ENCODE data around the gene SLC25A6. TPM values are rescaled to one million over a fixed set of nuclear protein-coding genes. Genes with fewer than 3 reads are reported as not detected.
A peak's percentile ranks its signal among the peaks of the same experiment; 100 is the strongest.

SLC25A6 gene
- total and polyA plus RNA-seq, 9 of the 15 experiments (the other 6 are each of a cell fraction or from before 2014, with no cell fraction given), result 24.6 to 330 (median 129) TPM

DNA sequence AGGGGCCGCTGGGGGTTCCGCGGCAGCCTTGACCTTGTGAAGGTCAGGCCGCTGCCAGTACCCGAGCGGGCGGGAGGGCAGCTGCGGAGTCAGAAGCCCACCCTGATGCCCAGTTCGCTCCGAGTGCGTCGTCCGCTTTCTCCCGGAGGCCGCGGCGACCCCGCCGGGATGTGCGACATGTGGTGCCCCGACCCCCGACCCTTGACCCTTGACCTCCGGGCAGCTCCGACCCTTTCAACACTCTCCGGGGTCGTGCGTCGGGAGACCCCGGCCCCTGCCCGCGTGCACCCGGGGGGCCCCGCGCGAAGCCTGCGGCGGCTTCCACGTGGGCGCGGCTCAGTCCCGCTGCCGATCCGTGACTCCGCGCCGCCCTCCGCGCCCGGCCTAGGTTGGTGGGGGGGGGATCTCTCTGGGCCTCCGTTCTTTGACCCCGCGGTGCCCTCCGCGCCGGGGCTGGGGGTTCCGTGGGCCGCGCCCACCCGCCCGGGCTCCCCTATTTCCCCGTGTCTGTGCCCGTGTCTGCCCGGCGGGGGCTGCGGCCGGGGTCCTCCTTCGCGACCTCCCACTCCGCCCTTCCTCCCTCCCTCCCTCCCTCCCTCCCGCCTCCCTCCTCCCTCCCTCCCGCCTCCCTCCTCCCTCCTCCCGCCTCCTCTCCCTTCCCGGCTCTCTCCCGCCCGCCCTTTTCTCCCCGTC, 609 bp upstream of the SLC25A6 start (continued):
- no peak for TF ChIP-seq SMARCC2 (IDR thresholded peaks at IDR 0.05; ENCODE audit: low read depth)
- TF ChIP-seq SOX6 (IDR thresholded peaks at IDR 0.05), result peak; percentile 33; the same call in 1 of the 2 replicates
- no peak for TF ChIP-seq ZNF551 (CRISPR knock-in tag; IDR thresholded peaks at IDR 0.05)
- peak; percentile 85 for TF ChIP-seq KLF6 (CRISPR knock-in tag; IDR thresholded peaks at IDR 0.05; ENCODE audit: borderline replicate concordance)

GRCh38 chrX:1391370-1391706, 575 bp downstream of the SLC25A6 start:
- H3K4me2 ChIP-seq (ENCODE audit: insufficient read depth, low read length), result peak overlapping the region; percentile 97
- H3K27me3 ChIP-seq (ENCODE audit: control insufficient read depth in 2 of 2, insufficient read depth in 2 of 2, low read length in 2 of 2), result no peaks in the 10 kb centered on the region
- ChIA-PET CTCF (ENCODE audit: low intra/inter-chr PET ratio) (no interaction called here), POLR2A (no interaction called here)
- FAIRE-seq, result peak; percentile 65
- peaks cover 51% of the 10 kb centered on the region; the same call in 2 of the 3 replicates for H3K36me3 ChIP-seq (ENCODE audit: control insufficient read depth, insufficient read depth, low read length)
- BruUV-seq (replicated peaks), result no TSS peak
- DNase-seq (ENCODE audit: extremely low read depth in 1 of 4, low spot score in 3 of 4), result peak; percentile 77 to 89 (median 84)
- no peaks in the 10 kb centered on the region for H3K9me3 ChIP-seq (replicated peaks; ENCODE audit: control insufficient read depth, insufficient read depth, low read depth, low read length)
- H3K79me2 ChIP-seq (ENCODE audit: control insufficient read depth, insufficient read depth, low read length), result peaks cover 63% of the 10 kb centered on the region
- no peak; the same call in 2 of the 3 replicates for ATAC-seq
- H3K9ac ChIP-seq (ENCODE audit: insufficient read depth in 1 of 2, low read depth in 2 of 2, low read length in 2 of 2), result peak overlapping the region; percentile 98 to 100
- 2% methylated on average over 15 of the region's 19 CpGs for WGBS (ENCODE audit: insufficient coverage, low coverage, missing lambda C conversion rate)
- H2AFZ ChIP-seq (ENCODE audit: low read depth, low read length), result no peak overlapping the region
- peak overlapping the region; percentile 86 for H3K4me3 ChIP-seq
- peaks cover 8% of the 10 kb centered on the region for H3K9me1 ChIP-seq (ENCODE audit: control insufficient read depth, insufficient read depth, low read length)
- peak overlapping the region; percentile 97 for H3K27ac ChIP-seq (ENCODE audit: extremely low read depth, low read depth, low read length)
- H4K20me1 ChIP-seq (replicated peaks; ENCODE audit: control insufficient read depth, insufficient read depth, low read length), result peaks cover 40% of the 10 kb centered on the region
- intact Hi-C loops (cut with micrococcal nuclease), result no loop called here
- in situ Hi-C loops (cut with MboI), result no loop called here
- H3K4me1 ChIP-seq (replicated peaks in 1 of 2; ENCODE audit: control insufficient read depth in 2 of 2, insufficient read depth in 2 of 2, low read length in 2 of 2), result peaks cover 0 to 59% of the 10 kb centered on the region in 2 experiments; a peak in 4 of 5 replicates
- 0 out of 2 replicates have a peak, but pooled peaks have one; percentile 24 for TF ChIP-seq ESRRA (IDR thresholded peaks at IDR 0.05; ENCODE audit: borderline replicate concordance, low read depth)
- TF ChIP-seq, protein P1, sequence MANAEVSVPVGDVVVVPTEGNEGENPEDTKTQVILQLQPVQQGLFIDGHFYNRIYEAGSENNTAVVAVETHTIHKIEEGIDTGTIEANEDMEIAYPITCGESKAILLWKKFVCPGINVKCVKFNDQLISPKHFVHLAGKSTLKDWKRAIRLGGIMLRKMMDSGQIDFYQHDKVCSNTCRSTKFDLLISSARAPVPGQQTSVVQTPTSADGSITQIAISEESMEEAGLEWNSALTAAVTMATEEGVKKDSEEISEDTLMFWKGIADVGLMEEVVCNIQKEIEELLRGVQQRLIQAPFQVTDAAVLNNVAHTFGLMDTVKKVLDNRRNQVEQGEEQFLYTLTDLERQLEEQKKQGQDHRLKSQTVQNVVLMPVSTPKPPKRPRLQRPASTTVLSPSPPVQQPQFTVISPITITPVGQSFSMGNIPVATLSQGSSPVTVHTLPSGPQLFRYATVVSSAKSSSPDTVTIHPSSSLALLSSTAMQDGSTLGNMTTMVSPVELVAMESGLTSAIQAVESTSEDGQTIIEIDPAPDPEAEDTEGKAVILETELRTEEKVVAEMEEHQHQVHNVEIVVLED (CRISPR knock-in tag; IDR thresholded peaks at IDR 0.05), result 0 out of 2 replicates have a peak, but pooled peaks have one; percentile 32
- TF ChIP-seq MEIS2 (IDR thresholded peaks at IDR 0.05; ENCODE audit: partially characterized antibody), result peak; percentile 57
- TF ChIP-seq CCNT2 (IDR thresholded peaks at IDR 0.05; ENCODE audit: borderline replicate concordance, extremely low read depth, insufficient read length, low read depth, low read length), result peak; percentile 31
- TF ChIP-seq MED1 (CRISPR knock-in tag; IDR thresholded peaks at IDR 0.05; ENCODE audit: borderline replicate concordance), result no peak
- 0 out of 4 replicates have a peak, but pooled peaks of 1 of the 2 experiments have one; percentile 48 for TF ChIP-seq TEAD1 (CRISPR knock-in tag; IDR thresholded peaks at IDR 0.05)
- TF ChIP-seq, protein P2, sequence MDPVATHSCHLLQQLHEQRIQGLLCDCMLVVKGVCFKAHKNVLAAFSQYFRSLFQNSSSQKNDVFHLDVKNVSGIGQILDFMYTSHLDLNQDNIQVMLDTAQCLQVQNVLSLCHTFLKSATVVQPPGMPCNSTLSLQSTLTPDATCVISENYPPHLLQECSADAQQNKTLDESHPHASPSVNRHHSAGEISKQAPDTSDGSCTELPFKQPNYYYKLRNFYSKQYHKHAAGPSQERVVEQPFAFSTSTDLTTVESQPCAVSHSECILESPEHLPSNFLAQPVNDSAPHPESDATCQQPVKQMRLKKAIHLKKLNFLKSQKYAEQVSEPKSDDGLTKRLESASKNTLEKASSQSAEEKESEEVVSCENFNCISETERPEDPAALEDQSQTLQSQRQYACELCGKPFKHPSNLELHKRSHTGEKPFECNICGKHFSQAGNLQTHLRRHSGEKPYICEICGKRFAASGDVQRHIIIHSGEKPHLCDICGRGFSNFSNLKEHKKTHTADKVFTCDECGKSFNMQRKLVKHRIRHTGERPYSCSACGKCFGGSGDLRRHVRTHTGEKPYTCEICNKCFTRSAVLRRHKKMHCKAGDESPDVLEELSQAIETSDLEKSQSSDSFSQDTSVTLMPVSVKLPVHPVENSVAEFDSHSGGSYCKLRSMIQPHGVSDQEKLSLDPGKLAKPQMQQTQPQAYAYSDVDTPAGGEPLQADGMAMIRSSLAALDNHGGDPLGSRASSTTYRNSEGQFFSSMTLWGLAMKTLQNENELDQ (CRISPR knock-in tag; IDR thresholded peaks at IDR 0.05; ENCODE audit: borderline replicate concordance), result no peak
- TF ChIP-seq, protein P3, sequence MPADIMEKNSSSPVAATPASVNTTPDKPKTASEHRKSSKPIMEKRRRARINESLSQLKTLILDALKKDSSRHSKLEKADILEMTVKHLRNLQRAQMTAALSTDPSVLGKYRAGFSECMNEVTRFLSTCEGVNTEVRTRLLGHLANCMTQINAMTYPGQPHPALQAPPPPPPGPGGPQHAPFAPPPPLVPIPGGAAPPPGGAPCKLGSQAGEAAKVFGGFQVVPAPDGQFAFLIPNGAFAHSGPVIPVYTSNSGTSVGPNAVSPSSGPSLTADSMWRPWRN (IDR thresholded peaks at IDR 0.05; ENCODE audit: low read depth), result no peak
- TF ChIP-seq MAZ (CRISPR knock-in tag; conservative IDR thresholded peaks at IDR 0.05 in 1 of 2, IDR thresholded peaks at IDR 0.05 in 1 of 2), result 0 out of 4 replicates have a peak, but pooled peaks of 1 of the 2 experiments have one; percentile 89
- TF ChIP-seq NRF1 (conservative IDR thresholded peaks at IDR 0.05 in 1 of 2, IDR thresholded peaks at IDR 0.05 in 1 of 2), result peak; percentile 92 to 94
- TF ChIP-seq MTA1 (IDR thresholded peaks at IDR 0.05; ENCODE audit: borderline replicate concordance), result no peak

Data from K562 (cell line).